PC-3 (cell line): ENCODE data around the gene ALKBH6. TPM values are rescaled to one million over a fixed set of nuclear protein-coding genes. Genes with fewer than 3 reads are reported as not detected.

Experiments
- ATAC-seq: fragments of 200-7000 bp; cut with Tn5 transposase; 2 replicates; pipeline ENCODE4 v1.9.1; 2020; ENCODE audit warnings: mild to moderate bottlenecking, moderate library complexity
- BruUV-seq: library from RNA; stranded (reverse); fragments of 400-500 nt; replicated peaks from 2 replicates; lab custom pipeline; 2021; lab: Mats Ljungman, UMichigan
- CTCF ChIA-PET: fragments of 300-600 bp; sonication (Branson Sonifier 250); formaldehyde crosslinking; loops from one replicate; lab custom pipeline; 2022; ENCODE audit warnings: antibody characterized with exemption; lab: Charles Lee
- POLR2A ChIA-PET: fragments of 300-600 bp; sonication (Branson Sonifier 250); formaldehyde crosslinking; loops from one replicate; lab custom pipeline; 2022; ENCODE audit warnings: antibody characterized with exemption; ENCODE audit not compliant: unreplicated experiment; lab: Charles Lee
- DNase-seq: peaks from one replicate; pipeline ENCODE4 v3.0.0-alpha.2; 2015
- H2AFZ ChIP-seq: fragments of 300-600 bp; sonication (generic); 2 replicates; pipeline ENCODE4 v1.6.0; 2016; ENCODE audit warnings: antibody characterized with exemption, low read length
- H3F3A ChIP-seq: fragments of 300-600 bp; sonication (generic); one replicate; pipeline ENCODE4 v1.6.0; 2017; ENCODE audit warnings: antibody characterized with exemption, low read length, control low read depth, mild to moderate bottlenecking; ENCODE audit not compliant: unreplicated experiment
- H3K27ac ChIP-seq: fragments of 300-600 bp; sonication (generic); 2 replicates; pipeline ENCODE4 v1.5.1; 2016; ENCODE audit warnings: mild to moderate bottlenecking, low read length
- H3K27me3 ChIP-seq: fragments of 300-600 bp; sonication (generic); 2 replicates; pipeline ENCODE4 v1.6.1; 2016; ENCODE audit warnings: low read length, mixed read lengths
- H3K36me3 ChIP-seq: fragments of 300-600 bp; sonication (generic); 2 replicates; pipeline ENCODE4 v1.6.1; 2016; ENCODE audit warnings: low read depth, mixed run types, low read length, mixed read lengths
- H3K4me1 ChIP-seq: fragments of 300-600 bp; sonication (generic); 2 replicates; pipeline ENCODE4 v1.5.1; 2016; ENCODE audit warnings: low read length; ENCODE audit not compliant: insufficient read depth
- H3K4me2 ChIP-seq: fragments of 300-600 bp; sonication (generic); 2 replicates; pipeline ENCODE4 v1.6.0; 2016; ENCODE audit warnings: low read length
- H3K4me3 ChIP-seq: fragments of 300-600 bp; sonication (generic); 2 replicates; pipeline ENCODE4 v1.5.1; 2016; ENCODE audit warnings: mild to moderate bottlenecking, low read length, mixed read lengths
- H3K79me2 ChIP-seq: fragments of 300-600 bp; sonication (generic); 2 replicates; pipeline ENCODE4 v1.6.1; 2017; ENCODE audit warnings: low read length, mixed read lengths
- H3K9ac ChIP-seq: fragments of 300-600 bp; sonication (generic); 2 replicates; pipeline ENCODE4 v1.6.0; 2016; ENCODE audit warnings: mild to moderate bottlenecking, low read length
- H3K9me2 ChIP-seq: fragments of 300-600 bp; sonication (generic); replicated peaks from 2 replicates; pipeline ENCODE4 v1.6.1; 2016; ENCODE audit warnings: mixed run types, low read length, mixed read lengths
- H3K9me3 ChIP-seq: fragments of 300-600 bp; sonication (generic); 2 replicates; pipeline ENCODE4 v1.6.1; 2016; ENCODE audit warnings: low read length, mixed read lengths
- H4K20me1 ChIP-seq: fragments of 300-600 bp; sonication (generic); 2 replicates; pipeline ENCODE4 v1.6.1; 2016; ENCODE audit warnings: low read length, mixed read lengths
- CTCF ChIP-seq: fragments of 300-600 bp; sonication (generic); conservative IDR thresholded peaks from 2 replicates; pipeline ENCODE4 v1.5.1; 2017; ENCODE audit warnings: antibody characterized with exemption, low read depth, mild to moderate bottlenecking, low read length
- EZH2 ChIP-seq: fragments of 300-600 bp; sonication (generic); IDR thresholded peaks from one replicate; pipeline ENCODE4 v1.6.1; 2017; ENCODE audit warnings: antibody characterized with exemption, mild to moderate bottlenecking, low read length; ENCODE audit not compliant: unreplicated experiment
- EZH2phosphoT487 ChIP-seq: fragments of 300-600 bp; sonication (generic); IDR thresholded peaks from 2 replicates; pipeline ENCODE4 v1.6.1; 2018; ENCODE audit warnings: mild to moderate bottlenecking, antibody characterized with exemption, low read length, borderline replicate concordance
- intact Hi-C: fragments of 100-400 bp; cut with micrococcal nuclease; formaldehyde crosslinking; loops from 2 replicates; pipeline ENCODE4 v1.9.0; 2023
- total RNA-seq: library from RNA; depleted of rRNA; stranded (reverse); fragments of >200 nt; gene quantifications from 2 replicates; pipeline ENCODE4 v1.2.3, GENCODE V29; 2014

The ALKBH6 gene
- total RNA-seq, 1 experiment from 2014 or later = 38.4 TPM

DNA sequence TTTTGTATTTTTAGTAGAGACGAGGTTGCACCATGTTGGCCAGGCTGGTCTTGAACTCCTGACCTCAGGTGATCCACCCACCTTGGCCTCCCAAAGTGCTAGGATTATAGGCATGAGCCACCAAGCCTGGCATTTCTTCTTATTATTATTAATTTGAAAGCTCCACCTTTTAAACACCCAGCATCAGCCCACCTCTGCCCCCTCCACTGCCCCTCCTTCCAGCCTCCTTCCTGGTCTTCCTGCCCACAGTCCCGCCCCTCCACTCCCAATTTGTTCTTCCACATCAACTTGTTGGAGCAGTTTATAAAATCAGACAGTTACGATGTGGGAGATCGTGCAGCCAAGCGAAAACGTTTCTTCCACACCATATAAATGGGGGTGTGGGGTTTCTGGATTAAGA, 26.5 kb upstream of the ALKBH6 start:
- Histone ChIP-seq H3K79me2 (no peaks in the 10 kb centered on the region), H4K20me1 (no peaks in the 10 kb centered on the region), H3K9ac (no peak overlapping the region), H3K27ac (no peak overlapping the region), H3K9me3 (no peaks in the 10 kb centered on the region), H3K36me3 (no peaks in the 10 kb centered on the region), H3K9me2 (no peaks in the 10 kb centered on the region), H3K4me2 (no peak overlapping the region), H3K4me1 (no peaks in the 10 kb centered on the region), H3K4me3 (no peak overlapping the region), H3K27me3 (no peaks in the 10 kb centered on the region), H3F3A (no peaks in the 10 kb centered on the region), H2AFZ (no peak overlapping the region)
- BruUV-seq = no TSS peak
- ChIA-PET POLR2A (no interaction called here), CTCF (interaction anchor here (0.7 kb wide), 1 partner anchor 10 kb away, joined by 3 read pairs; no protein-coding TSS in a partner anchor)
- ATAC-seq (no peak), DNase-seq (no peak)
- intact Hi-C loops = no loop called here
- TF ChIP-seq EZH2 (no peak), CTCF (no peak), EZH2phosphoT487 (no peak)

GRCh38 chr19:36032251-36033104, 18.5 kb upstream of the ALKBH6 start, which contains the start of gene CLIP3:
CLIP3 (minus strand) TSS chr19:36032873; CDS start chr19:36032357, 516 bp downstream.
- H3K4me1 ChIP-seq = no peaks in the 10 kb centered on the region
- H3K4me3 ChIP-seq = no peak within 1 kb of the TSS
- no peak for ATAC-seq
- H3K9me2 ChIP-seq = no peaks in the 10 kb centered on the region
- DNase-seq = no peak
- no peaks in the 10 kb centered on the region for H3K79me2 ChIP-seq
- TF ChIP-seq EZH2 (no peak), CTCF (no peak), EZH2phosphoT487 (no peak)
- POLR2A ChIA-PET = no interaction called here
- BruUV-seq = no TSS peak
- no peaks in the 10 kb centered on the region for H3F3A ChIP-seq
- intact Hi-C loops = no loop called here
- CTCF ChIA-PET = no interaction called here
- no peaks in the 10 kb centered on the region for H4K20me1 ChIP-seq
- no peaks in the 10 kb centered on the region for H3K27me3 ChIP-seq
- H3K27ac ChIP-seq = no peak within 1 kb of the TSS
- no peak within 1 kb of the TSS for H3K9ac ChIP-seq
- no peak within 1 kb of the TSS for H2AFZ ChIP-seq
- no peaks in the 10 kb centered on the region for H3K9me3 ChIP-seq
- no peak within 1 kb of the TSS for H3K4me2 ChIP-seq
- no peaks in the 10 kb centered on the region for H3K36me3 ChIP-seq

DNA sequence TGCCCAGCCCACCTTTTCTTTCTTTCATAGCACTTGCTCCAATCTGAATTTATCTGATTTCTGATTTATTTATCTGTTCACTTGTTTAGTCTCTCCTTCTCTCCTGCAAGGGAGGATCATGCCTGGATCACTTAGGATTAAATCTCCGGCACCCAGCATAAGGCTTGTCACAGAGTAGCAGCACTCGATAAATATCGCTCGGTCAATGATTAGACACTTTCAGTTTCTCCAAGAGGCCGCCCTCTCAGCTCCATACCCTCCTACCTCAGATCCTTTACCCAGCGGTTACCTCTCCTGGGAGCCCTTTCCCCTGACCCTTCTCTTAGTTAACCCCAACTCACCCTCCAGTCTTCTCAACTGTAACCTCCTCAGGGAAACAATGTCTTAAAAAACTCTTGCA, 17.3 kb upstream of the ALKBH6 start:
- Histone ChIP-seq H3K36me3 (no peaks in the 10 kb centered on the region), H3F3A (no peaks in the 10 kb centered on the region), H4K20me1 (no peaks in the 10 kb centered on the region), H2AFZ (no peak overlapping the region), H3K9me2 (no peaks in the 10 kb centered on the region), H3K4me1 (no peaks in the 10 kb centered on the region), H3K4me2 (no peak overlapping the region), H3K27ac (no peak overlapping the region), H3K9ac (no peak overlapping the region), H3K9me3 (no peaks in the 10 kb centered on the region), H3K27me3 (no peaks in the 10 kb centered on the region), H3K79me2 (no peaks in the 10 kb centered on the region), H3K4me3 (no peak overlapping the region)
- intact Hi-C loops = no loop called here
- TF ChIP-seq EZH2 (no peak), CTCF (no peak), EZH2phosphoT487 (no peak)
- ATAC-seq (no peak), DNase-seq (no peak)
- BruUV-seq = no TSS peak
- ChIA-PET POLR2A (no interaction called here), CTCF (no interaction called here)
